Epidermal melanocyte (primary cell): ENCODE results near the gene TSSK2.

Experiments used
- DNase-seq: peaks from one replicate; pipeline ENCODE4 v3.0.0; 2011; ENCODE audit warnings: low spot score; ENCODE audit not compliant: insufficient read length

TSSK2 gene

GRCh38 chr22:19169002-19169946 lies 38.2 kb downstream of the TSSK2 start:
- DNase-seq, result no peak

- DNase-seq, result no peak
Observed at GRCh38 chr22:19169947-19170318, 38.8 kb downstream of the TSSK2 start.

DNA sequence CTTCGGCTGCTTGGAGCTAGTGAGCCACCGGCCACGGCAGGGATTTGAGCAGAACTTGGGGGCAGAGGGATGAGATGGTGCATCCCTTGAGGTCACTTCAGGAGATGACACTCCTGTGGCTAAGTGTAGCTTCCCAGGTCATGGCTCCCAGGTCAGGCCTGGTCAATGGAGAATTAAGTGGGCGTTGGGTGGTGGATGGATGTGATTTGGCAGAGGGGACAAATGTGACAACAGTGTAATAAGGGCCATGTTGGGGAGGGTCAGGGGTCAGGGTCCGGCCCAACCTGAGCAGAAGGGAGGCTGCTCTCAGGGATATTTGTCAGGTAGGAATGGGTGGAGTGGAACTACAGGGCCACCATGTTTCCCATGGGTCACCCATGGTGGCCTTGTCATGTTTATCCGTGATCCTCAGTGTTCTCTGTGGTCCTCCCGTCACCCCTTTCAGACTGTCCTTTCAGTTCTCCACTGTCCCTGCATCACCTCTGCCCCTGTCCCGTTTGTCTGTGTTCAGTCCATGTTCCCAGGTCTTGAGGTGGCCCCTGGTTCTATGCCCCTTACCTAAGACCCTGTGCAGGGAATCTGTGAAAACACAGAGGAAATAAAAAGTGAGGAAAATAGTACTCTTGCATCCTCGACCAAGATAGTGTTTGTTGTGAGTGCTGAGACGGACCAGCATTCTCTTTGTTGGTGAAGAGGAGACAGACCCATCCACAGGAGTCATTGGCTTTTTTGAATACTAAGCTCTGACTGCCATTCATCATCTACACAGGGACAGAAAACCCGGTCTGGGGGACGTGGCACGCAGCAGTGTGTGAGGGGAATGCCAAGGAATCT lies 41.3 kb downstream of the TSSK2 start:
- no peak for DNase-seq

DNA sequence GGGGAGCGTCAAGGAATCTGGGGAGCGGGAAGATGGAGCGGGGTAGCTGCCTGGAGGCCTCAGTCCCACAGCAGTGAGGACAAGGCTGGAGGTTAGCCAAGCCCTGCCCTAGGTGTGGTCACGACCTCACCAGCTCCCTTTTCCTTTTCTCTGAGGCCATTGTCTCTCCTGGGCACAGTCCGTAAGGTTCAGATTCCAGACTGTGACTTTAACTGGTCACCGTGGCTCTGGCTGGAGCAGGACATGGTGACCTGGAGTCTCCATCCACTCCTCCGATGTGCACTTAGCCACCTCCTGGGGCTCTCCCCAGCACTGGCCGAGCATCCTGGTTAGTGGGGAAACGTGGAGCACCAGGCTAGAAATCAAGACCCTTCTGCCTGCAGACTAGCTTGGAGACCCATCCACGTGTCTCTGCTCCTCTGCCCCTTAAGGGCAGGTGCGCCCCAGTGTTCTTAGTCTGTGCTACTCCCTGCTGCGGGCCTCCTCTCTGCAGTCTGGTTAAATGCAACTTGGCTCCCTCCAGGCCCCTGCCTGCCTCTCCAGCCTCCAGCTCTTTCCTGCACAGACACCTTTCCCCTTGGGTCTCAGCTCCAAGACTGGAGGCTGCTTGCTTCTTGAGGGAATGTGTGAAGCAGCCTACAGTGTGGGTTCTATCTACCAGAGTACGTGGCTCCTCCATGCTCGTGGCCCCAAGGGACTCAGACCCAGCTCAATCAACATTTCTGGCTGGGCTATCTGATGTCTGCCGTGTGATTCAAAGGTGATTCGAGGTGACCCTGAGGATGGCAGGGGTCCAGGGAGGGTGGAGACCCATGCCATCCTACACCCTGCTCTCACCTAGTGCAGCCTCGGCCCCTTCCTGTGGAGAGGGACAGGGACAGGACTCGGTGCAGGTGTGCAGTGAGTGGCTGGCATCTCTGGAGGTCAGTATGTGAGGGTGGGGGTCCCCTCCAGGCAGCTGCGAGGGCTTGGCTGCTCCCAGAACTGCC lies 42.2 kb downstream of the TSSK2 start:
- no peak for DNase-seq

GRCh38 chr22:19174106-19175025 lies 43.3 kb downstream of the TSSK2 start:
- DNase-seq, result no peak

DNA sequence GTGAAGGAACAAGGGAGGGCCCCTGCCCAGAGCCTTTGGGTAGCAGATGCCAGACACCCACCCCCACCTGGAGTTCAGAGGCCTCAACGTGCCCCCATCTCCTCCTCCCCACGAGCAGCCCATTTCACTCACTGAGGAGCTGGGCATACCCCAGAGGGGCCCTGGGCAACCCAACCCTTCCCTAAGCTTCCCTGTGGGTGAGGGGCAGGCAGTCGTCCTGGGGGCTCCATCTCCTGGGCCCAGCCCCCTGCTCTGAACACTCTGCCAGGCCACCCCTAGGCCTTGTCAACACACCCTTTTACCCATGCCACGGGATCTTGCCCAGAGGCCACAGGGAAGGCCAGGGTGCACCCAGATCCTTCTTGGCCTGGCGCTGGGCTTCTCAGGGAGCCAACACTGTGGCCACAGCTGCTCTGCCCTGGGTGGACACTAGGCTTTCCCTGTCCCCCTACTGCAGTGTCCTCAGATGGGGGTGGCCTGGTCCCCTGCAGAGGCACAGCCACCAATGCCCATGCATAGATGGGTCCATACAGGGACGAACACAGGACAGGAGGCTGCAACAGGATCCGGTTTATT lies 44.0 kb downstream of the TSSK2 start:
- no peak for DNase-seq

GRCh38 chr22:19175602-19176174 lies 44.6 kb downstream of the TSSK2 start:
- DNase-seq, result no peak

DNA sequence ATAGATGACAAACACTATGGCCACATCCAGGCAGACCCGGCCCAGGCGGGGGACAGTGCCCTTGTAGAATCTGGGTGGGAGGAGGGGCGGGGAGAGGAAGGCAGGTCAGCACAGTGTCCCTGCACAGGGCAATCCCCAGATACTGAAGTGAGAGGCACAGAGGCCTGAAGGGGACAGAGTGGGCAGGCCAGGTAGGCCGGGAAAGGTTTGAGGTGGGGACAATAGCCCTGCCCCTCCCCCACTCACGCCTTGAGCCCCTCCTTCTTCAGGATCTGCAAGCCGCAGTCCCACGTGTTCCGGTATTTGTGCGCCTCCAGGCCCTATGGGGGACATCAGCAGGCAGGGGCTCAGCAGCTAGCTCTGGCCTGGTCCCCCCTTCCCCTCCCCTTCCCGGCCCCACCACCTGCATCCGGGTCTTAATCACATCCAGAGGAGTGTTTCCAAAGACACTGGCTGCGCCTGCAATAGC lies 45.1 kb downstream of the TSSK2 start:
- no peak for DNase-seq

- DNase-seq, result no peak
Observed at GRCh38 chr22:19176732-19177131, 45.6 kb downstream of the TSSK2 start.

DNA sequence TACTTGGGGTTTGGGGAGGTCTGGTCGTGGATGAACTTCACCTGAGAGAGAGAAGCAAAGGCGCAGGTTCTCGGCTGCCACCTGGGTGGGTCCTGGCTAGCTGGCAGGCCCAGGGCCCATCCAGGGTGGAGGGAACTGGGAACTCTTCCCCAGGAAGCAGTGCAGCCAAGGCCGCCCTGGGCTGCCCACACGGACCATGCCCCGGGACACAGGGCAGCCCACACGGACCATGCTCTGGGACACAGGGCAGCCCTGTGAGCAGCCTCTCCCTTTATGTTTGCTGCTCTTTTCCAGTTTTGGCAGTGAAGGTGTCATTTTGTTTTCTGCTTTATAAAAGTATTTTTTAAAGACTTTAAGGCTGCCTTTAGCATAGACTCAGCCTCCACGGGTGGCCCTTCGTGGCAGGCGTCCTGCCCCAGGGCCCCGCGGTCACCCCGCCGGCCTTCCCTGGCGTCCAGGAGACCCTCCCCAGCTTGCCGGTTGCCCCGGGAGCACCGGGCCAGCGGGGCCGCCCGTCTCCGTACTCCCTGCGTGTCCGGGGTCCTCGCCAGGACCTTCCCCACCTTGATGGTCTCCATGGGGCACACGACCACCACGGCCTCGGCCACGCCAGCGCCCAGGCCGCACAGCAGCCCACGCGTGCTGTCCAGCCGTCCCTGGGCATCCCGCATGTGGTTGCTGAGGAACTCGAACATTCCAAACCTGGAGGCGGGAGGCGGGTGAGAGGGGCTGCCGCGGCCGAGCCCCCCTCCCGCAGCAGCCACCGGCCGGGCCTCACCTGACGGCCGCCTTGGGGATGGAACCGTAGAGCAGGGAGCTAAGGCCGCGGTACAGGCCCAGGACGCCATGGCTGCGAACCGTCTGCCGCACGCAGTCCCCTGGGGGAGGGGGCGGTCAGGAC lies 46.3 kb downstream of the TSSK2 start:
- no peak for DNase-seq

DNA sequence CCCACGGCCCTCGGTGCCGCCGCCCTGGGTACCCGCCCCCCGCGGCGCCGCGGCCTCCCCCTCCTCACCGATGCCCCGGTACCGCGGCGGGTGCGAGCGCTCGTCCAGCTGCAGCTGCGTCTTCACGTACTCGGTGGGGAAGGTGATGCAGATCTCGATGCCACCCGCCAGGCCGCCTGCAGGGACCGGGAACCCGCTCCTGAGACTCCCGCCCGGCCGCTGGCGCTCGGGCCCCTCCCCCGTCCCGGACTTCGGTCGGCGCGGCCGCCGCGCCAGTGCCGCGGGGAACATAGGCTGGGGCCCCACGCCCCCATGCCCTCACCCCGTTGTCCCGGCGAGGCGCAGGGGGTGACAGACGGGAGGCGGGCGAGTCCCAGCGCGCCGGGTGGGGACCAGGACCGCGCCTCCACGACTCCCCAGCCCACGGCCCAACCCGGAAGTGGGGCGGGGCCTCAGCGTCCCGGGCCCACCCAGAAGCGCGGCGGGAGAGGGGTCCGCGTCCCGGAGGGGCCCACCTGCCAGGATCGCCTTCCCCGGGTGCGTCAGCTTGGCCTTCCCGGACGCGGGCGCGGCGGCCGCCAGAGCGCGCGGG lies 47.1 kb downstream of the TSSK2 start:
- DNase-seq, result no peak

GRCh38 chr22:19178657-19179496 lies 47.8 kb downstream of the TSSK2 start, which contains the start of gene SLC25A1:
Gene SLC25A1 (minus strand): TSS chr22:19178736. CDS start chr22:19178673, 63 bp downstream.
- peak; percentile 79 for DNase-seq

- DNase-seq, result peak; percentile 59
Observed at GRCh38 chr22:19179497-19180048, 48.5 kb downstream of the TSSK2 start.

DNA sequence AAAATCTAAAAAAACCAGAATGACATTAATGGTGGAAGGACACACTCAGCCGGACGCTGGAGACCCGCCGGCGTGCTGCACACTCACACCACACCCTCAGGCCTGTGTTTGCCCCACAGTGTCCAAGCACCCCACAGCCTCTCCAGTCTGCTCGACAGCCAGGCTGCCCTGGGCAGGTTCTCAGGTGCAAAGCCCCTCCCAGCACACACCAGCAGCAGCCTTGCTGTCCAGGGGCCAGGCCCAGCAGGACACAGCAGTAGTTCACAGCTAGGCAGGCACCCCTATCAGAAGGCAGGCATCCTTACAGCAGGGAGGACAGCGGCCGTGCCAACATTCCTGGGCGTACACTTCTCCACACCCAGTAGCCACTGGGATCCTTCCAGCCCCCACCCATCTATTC lies 49.1 kb downstream of the TSSK2 start:
- DNase-seq, result no peak

DNA sequence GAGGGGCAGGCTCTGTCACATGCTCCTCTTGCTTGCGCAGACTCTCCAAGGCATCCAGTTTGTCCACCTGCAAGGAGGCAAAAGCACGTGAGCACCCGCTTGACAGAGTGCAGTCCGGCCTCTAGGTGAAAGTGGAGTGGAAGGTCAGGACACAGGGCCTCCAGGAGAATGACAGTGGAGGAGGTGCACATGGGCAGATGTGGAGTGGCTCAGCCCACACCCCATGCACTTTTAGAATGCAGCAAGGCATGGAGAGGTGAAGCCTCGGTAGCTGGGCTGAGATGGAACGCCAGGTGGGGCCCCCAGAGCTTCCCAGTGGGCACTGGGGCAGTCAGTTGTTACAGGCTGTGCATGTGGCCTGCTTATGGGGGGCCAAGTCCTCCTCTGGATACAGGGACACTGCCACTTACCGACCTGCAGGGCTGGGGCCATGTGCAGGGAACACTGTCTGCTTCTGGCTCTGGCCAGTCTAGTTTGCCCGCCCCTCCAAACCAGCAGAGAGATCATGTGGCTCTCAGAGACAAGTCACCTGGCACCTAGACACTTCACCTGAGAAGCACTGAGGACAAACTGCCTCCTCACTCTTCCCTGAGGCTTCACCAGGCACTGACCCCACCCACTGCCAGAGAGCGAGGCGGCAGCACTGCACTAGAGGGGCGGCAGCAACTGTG lies 49.8 kb downstream of the TSSK2 start:
- DNase-seq, result no peak
